C4-2B (cell line): ENCODE data around the gene PSMB2.

ENCODE experiments used
- H3K27ac ChIP-seq: fragments of 450-650 bp; 2 replicates; pipeline ENCODE4 v1.5.1; 2017
- CTCF ChIP-seq: fragments of 450-650 bp; conservative IDR thresholded peaks from 2 replicates; pipeline ENCODE4 v1.5.1; 2017; ENCODE audit warnings: mild to moderate bottlenecking
- ZFX ChIP-seq: fragments of 450-650 bp; IDR thresholded peaks from 2 replicates; pipeline ENCODE4 v1.6.1; 2017

Gene PSMB2

GRCh38 chr1:35657851-35658250 is 16.5 kb upstream of the PSMB2 start:
- TF ChIP-seq ZFX (no peak), CTCF (no peak)
- no peak overlapping the region for H3K27ac ChIP-seq

- TF ChIP-seq CTCF (no peak), ZFX (no peak)
- H3K27ac ChIP-seq: no peak overlapping the region
These were observed 15.5 kb upstream of the PSMB2 start for GRCh38 chr1:35656863-35657232.

GRCh38 chr1:35656148-35656862 is 15.0 kb upstream of the PSMB2 start:
- H3K27ac ChIP-seq: no peak overlapping the region
- TF ChIP-seq CTCF: no peak
- TF ChIP-seq ZFX: no peak

GRCh38 chr1:35655196-35655595 is 13.9 kb upstream of the PSMB2 start:
- TF ChIP-seq ZFX: no peak
- no peak for TF ChIP-seq CTCF
- H3K27ac ChIP-seq: no peak overlapping the region

GRCh38 chr1:35650416-35650815 is 9.1 kb upstream of the PSMB2 start:
- H3K27ac ChIP-seq: no peak overlapping the region
- TF ChIP-seq ZFX: no peak
- no peak for TF ChIP-seq CTCF

- H3K27ac ChIP-seq: no peak overlapping the region
- TF ChIP-seq CTCF: peak; percentile 35
- TF ChIP-seq ZFX: no peak
These were observed 4.7 kb upstream of the PSMB2 start for GRCh38 chr1:35646043-35646442.

GRCh38 chr1:35644204-35644603 is 2.9 kb upstream of the PSMB2 start:
- TF ChIP-seq ZFX (no peak), CTCF (no peak)
- no peak overlapping the region for H3K27ac ChIP-seq
